NOMO-1 (cell line): ENCODE measurements around the gene MRPS27.

Experiments used
- DNase-seq, 2 experiments: peaks; one replicate each; lab custom pipeline; 2025; ENCODE audit not compliant: unreplicated experiment in 2 of 2; lab: John Stamatoyannopoulos, UW

The MRPS27 gene

DNA sequence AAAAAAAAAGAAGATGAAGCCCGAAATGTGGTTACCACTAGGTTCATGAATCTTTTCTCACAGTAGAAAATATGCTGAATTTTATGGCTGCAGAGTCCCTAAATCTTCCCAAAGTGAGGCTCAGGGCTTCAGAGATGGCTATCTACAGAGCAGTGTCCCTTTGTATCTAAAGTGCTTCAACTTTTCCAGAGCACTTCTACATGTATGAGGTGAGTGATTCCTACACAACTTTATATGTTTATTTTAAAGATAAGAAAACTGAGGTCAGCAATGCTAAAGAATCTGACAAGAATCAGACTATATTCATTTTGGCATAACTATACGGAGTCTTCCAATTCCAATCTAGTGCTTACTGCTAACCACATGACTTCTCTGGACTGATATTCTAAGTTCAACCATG, 53.2 kb downstream of the MRPS27 start:
- no peak for DNase-seq

DNA sequence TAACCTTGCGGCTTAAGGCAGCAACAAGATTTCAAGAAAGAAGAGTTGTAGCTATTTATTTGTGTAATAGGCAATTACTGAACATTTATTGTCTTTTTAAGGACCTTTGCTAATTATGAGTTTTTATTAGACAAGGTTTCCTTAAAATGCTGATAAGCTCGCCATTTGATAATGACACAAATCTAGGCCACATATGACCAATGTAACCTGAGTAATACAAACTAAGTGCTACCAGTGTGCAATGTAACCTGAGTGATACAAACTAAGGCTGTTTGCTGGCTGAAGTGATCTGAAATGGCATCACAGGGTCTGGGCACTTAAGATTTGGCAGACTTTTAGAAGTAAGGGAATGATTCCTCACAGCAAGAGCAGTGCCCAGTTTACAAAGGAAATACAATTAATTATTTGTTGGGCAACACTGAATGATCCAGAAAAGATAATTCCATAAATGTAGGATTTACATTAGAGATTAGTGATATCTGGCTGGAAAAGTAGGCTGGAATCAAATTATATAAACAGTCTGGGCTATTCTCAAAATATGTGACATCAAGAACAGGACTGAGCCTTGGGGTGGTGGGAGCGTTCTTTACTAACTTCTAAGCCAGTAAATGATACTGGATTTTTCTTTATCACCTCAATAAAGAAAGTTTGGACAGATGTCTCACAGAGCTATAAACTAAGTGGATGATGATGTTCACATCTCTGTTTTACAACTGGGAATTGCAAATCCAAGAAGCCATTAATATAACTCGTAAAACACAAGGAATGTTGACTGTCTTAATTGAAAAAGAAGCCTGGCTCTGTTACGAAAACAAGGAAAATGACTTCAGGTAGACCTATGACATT, 54.8 kb downstream of the MRPS27 start:
- no peak for DNase-seq

DNA sequence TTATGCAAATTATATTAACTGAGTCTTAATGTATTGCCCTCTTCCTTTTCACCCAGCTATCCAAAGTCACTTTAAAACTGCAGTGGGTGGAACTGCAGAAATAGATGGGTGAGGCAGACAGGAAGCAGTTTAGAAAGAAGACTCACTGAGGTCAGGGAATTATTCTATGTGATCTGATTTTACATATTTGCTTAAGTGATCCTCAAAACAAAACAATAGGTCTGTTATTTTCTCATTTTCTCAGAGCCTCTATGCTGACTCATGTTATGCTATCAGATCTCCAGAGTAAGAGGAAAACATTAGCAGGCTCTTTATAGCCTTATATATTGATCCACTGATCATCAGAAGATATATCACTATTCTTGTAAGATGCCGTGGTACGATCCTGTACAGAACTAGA, 63.5 kb downstream of the MRPS27 start:
- DNase-seq, result no peak

GRCh38 chr5:72255670-72256069, 64.4 kb downstream of the MRPS27 start:
- DNase-seq, result no peak

- no peak for DNase-seq
These were observed 64.8 kb downstream of the MRPS27 start for GRCh38 chr5:72255237-72255636.

DNA sequence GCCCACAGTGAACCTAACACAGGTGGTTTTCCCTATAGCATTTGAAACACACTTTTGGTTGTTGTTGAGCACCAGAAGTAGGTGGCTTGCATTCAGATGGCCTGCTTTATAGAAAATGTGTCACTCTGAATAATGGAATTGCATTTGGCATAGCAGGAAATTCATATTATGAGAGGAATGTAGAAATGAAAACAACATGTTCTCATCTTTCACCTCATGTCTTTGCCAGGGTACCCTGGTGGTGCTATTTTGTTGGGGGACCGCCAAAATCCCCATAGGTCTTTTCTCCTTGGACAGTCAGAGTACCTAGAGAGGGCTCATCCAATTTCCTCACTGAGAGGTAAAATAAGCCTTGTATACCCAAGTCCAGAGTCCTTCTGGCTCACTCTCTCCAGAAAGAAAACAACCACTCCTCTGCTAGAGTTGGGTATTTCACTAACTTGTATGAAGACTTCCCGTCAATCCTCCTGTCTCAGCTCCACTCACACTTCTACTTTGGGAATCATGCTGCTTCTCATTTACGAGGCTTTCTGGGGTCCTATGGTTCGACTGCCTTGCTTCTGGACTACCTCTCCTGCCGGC, 67.4 kb downstream of the MRPS27 start:
- DNase-seq, result no peak

DNA sequence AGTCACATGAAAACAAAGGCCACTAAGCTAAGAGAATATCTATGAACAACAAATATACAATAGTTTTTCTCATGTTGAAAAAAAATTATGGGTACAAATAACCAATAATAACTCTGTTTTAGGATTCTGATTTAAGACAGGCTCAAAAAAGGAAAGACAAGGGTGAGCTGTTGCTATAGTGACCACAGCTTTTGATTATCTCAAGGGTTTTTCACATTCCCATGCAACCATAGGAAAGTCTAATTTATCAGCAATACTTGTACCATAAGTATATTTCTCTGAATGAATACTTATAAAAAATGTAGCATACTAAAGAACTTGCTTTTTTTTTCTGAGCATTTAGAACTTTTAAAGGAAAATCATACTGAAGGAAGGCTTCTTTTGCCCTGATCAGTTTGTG, 68.0 kb downstream of the MRPS27 start:
- no peak for DNase-seq

DNA sequence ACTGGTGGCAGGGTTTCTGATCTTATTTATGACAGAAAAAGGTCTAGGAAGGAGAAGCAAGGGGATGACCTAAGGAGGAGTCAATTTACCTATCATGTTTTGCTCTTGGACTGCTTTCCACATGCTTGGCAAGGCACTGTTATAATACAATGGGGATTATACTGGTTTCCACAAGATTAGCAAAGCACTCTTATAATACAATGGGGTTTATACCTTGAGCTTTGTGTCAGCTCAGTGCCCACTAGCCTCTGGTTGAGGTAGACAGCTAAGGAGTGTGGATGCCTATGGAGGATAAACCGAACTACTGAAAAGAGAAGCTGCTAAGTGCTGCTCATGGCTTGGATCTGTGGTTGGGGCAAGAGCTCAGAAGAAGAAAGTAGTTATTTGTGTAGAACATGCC, 68.7 kb downstream of the MRPS27 start:
- DNase-seq, result no peak

DNA sequence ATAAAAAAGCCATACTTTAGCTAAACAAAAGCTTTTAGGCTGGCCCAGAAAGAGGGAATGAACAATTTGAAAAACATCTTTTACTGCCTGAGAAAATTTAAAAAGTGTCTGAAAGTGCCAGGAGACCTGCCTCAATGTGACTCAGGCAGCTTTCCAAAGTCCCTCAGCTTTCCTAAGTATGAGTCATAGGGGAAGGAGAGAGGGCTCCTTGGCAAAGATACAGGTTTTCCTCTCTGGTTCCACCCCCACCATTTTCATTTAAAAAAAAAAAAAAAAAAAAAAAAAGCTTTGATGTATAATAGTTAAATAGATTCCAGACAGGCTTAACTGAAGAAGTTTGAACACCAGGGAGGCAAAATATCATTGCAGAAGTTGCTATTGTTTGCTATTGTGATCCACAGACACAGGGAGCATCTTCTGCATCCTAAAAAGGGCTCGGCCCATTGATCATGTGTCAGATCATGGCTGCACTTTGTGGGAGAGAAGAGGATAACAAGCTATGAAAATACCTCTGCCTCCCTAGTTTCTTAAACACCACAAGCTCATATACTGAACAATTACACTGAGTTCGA, 71.5 kb downstream of the MRPS27 start:
- DNase-seq, result no peak

- DNase-seq, result no peak
These were observed 73.0 kb downstream of the MRPS27 start for GRCh38 chr5:72246954-72247442.

- DNase-seq, result no peak
These were observed 74.0 kb downstream of the MRPS27 start for GRCh38 chr5:72245951-72246532.

- DNase-seq, result no peak
These were observed 74.5 kb downstream of the MRPS27 start for GRCh38 chr5:72245546-72245945.

- no peak for DNase-seq
These were observed 75.1 kb downstream of the MRPS27 start for GRCh38 chr5:72244862-72245371.

GRCh38 chr5:72243706-72244105, 76.3 kb downstream of the MRPS27 start:
- no peak for DNase-seq

DNA sequence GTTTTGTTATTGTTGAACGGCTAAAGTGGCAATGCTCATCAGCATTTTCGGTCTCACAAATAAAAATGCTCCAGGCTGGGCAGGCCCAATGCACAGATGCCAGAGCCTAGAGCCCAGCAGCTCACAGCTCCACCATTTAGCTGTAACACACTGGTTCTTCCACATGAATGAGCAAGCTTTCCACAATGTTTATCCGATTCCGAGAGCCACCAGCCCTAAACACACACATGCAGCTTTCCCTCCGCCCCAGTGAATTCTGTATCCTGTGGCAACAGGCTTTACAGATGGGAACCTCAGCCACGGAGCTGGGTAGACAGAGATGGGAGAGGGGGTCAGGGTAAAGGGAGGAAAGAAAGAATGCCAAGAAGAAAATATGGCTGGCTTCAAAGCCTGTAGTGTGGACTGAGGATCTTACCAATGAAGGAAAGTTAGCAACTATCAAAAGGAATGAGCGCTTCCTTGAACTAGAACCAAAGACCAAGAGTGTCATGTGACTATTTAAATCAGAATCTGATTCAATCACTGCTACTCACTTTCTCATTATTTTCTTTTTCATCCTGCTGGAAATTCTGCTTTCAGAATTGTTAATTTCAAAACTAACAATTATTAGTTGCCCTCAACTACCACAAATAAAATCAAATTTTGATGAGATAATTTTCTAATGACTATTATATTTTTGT, 77.1 kb downstream of the MRPS27 start:
- no peak for DNase-seq

- no peak for DNase-seq
These were observed 78.6 kb downstream of the MRPS27 start for GRCh38 chr5:72241346-72242003.

GRCh38 chr5:72238712-72239445, 81.2 kb downstream of the MRPS27 start:
- no peak for DNase-seq

GRCh38 chr5:72237879-72238278, 82.2 kb downstream of the MRPS27 start:
- DNase-seq, result no peak

GRCh38 chr5:72237415-72237814, 82.6 kb downstream of the MRPS27 start:
- DNase-seq, result no peak

DNA sequence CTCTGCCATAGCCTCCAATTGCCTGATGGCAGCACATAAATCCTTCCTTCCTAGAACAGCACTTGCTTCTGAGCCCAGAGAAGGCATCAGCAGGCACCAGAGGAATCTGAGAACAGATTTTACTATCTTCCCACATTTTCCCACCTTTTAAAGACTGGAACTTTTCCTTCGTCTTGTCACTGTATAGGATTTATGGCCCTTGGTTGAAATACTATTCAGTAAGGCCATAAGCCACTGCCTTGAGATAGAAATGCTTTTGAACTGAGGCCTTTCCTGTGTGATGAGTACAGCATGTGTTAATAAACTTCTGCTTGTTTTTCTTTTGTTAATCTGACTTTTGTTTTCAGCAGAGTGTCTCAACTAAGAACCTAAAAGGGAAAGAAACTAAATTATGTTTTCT, 84.3 kb downstream of the MRPS27 start:
- no peak for DNase-seq
